Measurements from ENCODE around the gene TLE5.
"Not testable (repeated sequence)": the region's sequence is repeated elsewhere in the genome, so short reads cannot be mapped to it uniquely, and the experiment has no call there.

TLE5 gene

DNA sequence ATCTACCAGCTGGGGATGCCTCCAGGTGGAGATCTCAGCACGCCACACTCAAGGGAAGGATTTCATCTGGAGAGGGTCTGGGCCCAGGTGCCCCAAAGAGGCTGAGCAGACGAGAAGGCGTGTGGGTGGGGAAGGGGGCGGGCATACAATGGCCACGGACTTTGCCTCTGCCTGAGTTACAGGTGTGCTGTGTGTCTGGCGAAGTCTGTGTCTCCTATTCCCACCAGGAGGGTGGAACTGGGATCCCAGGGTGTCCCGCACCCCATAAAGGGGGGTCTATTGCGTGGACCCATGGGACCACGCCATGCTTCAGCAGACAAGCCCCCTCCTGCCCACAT, 36.8 kb downstream of the TLE5 start:
- DNase-seq (ENCODE audit: low spot score), result no peak

DNA sequence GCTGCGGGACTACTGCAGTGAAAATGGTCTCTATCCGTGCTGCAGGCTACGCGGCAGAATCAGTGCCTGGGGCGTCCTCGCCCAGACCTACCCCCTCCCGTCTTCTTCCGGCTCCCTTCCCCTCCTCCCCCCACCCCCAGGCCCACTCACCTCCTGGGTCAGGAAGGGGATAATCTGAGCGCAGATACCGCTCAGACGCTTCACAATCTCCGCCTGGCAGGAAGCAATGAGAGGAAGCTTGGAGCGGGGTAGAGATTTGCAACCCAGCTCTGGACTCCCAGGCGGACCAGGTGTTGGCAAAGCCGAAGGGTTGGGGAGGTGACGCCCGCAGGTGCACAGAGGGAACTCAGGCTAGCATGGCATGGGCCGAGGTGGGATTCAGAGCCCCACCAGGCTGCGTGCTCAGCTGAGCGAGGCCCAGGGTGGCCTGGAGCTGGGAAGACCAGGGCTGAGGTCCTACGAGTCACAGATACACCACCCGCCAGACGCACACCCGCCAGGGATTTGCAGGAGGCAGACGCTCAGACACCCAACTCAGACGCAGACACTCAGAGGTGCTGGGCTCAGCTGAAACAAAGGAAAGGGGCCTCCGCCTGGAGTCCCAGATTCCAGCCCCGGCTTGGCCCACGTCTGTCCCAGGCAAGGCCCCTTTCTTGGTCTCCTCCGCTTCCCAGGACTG, 37.3 kb downstream of the TLE5 start:
- DNase-seq (ENCODE audit: low spot score), result no peak

DNA sequence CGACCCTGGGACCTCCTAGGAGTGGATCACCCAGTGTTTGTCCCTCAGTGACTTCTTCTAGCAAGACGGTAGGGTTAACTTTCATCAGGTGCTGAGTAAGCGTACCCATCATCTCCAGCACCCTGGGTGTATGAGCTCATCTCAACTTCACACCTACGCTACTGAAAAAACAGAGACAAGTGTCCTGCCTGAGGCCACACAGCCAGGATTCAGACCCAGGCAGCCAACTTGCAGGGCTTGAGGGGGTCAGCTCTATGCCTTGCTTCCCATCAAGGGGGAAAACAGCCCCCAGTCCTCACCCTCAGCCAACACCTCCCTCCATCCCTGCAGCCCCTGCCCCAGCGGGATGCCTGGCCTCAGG, 37.8 kb downstream of the TLE5 start:
- no peak for DNase-seq (ENCODE audit: low spot score)

DNA sequence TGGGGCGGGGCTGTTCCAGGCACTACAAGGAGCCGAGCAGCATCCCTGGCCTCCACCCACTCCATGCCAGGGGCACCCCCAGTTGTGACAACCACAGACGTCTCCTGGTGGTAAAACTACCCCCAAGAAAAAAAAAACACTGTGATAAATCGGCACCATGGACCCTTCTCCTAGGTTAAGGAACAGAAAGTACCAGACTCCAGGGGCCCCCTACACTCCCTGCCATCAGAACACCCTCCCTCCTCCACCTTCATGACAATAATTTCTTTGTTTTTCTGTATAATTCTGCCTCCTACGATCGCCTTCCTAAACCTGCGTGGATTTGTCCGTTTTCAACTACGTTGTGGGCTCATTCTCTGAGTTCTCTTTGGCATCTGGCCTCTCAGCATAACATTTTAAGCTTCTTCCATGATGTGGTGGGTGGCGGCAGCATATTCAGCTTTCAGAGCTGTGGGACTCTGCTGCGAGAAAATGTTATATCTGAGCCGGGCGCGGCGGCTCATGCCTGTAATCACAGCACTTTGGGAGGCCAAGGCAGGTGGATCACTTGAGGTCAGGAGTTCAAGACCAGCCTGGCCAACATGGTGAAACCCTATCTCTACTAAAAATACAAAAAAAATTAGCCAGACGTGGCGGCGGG, 41.9 kb downstream of the TLE5 start:
- no peak for DNase-seq (ENCODE audit: low spot score)

DNA sequence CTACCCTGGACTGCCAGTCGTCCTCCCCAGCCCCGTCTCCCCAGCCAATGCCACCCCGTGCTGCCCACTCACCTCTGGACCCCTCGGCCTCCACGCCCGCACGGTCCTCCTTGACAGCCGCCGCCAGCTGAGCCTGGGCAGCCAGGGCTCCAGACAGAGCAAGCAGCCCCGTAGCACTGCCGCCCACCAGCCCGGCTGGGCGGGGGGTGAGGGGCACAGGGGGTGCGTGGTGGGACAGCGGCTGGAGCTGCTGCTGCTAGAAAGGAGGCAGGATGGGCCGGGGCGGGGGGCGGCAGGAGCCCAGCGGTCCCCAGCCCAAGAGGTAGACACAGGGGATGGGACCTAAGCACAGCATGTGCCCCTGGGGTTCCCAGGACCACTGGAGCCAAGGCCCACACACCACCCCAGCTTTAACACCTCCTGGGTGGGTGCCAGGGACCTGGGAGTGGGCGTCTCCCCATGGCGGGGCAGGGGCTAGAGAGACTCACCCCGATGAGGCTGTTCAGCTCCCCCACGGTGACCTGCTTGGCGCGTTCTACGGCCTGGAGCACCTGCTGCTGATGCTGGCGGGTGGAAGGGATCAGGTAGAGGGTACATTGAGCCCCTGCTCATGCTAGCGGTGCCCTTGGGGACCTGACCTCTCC, 43.0 kb downstream of the TLE5 start:
- DNase-seq (ENCODE audit: low spot score), result no peak

DNA sequence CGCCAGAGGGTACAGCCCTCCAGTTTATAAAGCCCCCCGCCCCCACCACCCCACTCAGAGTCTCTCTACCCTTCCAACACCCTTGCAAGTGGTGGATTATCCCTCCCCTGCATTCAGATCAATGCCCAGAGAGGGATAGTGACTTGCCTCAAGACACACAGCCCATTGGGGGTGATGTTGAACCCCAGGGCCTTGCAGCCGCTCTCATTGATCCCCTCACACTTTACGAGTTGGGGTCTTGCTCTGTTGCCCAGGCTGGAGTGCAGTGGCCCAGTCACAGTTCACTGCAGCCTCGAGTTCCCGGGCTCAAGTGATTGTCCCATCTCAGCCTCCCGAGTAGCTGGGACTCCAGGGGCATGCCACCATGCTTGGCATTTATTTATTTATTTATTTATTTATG, 44.4 kb downstream of the TLE5 start:
- DNase-seq (ENCODE audit: low spot score), result no peak

DNA sequence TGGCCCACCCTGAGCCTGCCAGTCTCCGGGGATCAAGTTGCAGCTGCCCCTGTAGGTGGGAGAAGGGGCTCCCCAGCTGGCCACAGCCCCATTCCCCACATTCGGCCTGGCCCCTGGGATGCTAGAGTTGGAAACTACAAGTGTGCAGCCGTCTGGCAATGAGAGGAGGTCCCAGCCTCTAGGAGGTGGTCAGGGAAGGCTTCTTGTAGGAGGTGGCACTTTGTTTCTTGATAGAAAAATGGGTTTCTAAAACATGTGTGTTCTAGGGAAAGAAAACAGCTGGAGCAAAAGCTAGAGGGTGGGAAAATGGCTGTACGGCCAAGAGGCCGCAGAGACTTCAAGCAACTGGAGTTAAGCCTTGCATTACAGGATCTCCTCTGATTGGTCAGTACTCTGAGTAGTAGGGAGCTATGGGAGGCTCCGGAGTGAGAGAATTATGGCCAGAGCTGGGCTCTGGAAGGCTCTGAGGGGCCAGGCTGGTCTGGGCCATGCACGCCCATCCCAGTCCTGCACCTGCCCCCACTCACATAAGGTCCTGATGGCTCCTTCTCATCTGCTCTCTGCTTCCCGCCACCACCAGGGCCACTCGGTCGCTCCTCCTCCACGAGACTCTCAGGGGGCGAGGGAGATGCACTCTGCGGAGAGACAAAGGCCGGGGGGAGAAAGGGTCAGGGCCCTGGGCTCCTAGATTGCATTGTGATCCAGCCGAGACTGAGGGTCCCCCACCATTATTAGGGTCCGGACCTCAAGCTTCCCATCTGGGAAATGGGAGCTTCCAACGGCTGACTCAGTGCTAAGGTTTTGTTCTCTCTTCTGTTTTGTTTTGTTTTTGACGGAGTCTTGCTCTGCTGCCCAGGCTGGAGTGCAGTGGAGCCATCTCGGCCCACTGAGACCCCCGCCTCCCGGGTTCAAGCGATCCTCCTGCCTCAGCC, 46.9 kb downstream of the TLE5 start:
- no peak for DNase-seq (ENCODE audit: low spot score)

DNA sequence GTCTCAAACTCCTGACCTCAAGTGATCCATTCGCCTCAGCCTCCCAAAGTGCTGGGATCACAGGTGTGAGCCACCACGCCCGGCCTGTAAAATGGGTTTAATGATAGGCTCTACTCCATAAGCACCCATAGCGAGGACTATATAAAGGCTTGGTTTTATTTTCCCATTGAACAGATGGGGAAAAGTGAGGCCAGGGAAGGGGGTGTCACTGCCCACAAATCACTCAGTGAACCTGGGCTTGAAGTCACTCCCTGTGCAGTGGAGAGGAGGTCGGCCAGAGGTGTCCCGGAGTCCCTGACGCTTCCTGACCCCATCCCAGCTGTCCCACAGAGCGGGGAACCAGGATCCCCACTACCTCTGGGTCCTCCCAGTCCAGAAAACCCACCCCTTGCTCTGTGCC, 48.2 kb downstream of the TLE5 start:
- no peak for DNase-seq (ENCODE audit: low spot score)

DNA sequence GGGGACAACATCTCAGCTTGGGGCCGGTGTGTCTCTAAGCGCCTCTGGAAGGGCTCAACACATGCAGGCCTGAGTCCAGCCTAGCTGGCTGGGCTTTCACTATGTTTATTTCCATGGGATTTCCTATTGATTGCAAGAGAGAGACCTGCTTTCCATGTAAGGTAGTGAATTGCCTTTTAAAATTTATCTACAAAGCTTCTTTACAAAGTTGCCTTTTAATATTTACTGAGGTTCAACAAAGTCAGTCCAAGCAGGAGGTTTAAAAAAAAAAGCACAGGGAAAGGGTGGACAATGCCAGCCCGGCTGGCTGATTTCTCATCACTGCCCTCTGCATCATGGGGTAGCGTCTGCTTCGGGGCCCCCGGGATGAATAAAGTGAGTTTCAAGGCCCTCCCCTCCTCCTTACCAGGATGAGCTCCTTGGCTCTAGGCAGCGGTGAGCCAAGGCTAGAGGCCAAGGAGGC, 49.0 kb downstream of the TLE5 start:
- DNase-seq (ENCODE audit: low spot score), result no peak

DNA sequence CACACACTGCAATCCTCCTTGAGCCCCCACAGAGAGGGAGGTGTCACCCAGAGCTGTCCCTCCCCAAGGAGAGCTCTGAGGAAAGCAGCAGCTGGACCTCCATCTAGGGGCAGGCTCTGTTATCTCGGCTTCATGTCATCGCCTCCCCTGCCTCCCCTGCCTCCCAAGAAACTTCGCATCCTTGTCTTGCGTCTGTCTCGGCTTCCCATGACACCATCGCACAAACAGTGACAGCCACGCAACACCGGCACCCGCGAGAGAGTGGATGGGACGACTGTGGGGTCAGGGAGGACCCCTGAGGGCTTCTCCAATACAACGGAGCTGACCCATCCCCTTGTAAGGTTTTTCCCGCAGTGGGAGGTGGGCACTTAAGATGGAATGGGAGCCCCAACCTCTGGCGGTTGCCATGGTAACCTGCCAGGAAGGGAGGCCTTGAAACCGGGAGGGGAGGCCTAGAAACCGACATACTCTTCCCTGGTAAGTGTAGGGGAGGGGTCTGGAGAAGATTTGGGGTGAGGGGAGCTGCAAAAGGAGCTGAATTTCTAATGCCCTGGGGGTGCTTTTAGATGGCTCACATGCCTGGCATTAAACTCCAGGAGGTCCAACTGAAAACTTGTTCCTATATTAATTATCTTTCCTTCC, 49.6 kb downstream of the TLE5 start:
- DNase-seq (ENCODE audit: low spot score), result no peak

DNA sequence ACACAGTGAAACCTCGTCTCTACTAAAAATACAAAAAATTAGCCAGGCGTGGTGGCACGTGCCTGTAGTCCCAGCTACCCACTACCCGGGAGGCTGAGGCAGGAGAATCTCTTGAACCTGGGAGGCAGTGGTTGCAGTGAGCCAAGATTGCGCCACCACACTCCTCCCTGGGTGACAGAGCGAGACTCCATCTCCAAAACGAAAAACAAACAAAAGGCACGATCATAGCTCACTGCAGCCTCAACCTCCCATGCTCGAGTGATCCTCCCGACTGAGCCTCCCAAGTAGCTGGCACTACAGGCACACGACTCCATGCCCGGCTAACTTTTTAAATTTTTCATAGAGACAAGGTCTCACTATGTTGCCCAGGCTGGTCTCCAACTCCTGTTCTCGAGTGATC, 50.2 kb downstream of the TLE5 start:
- DNase-seq (ENCODE audit: low spot score), result not testable (repeated sequence)

DNA sequence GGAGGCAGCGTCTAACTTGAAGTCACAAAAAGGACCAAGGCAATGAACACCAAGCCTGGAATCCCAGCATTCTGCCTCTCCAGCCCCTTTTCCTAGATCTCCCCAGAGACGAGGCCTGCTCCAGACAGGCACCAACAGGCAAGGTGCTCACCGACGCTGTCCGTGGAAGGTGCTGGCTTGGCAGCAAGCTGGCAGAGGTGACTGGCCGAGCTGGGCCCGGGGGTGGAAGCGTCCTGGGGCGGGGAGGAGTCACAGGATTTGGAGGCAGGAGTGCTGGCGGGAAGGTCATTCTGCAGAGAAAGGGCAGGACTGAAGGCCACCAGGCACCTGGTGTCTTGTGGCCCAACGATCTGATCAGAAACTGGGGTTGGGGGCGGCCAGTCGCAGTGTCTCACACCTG, 51.4 kb downstream of the TLE5 start:
- no peak for DNase-seq (ENCODE audit: low spot score)

DNA sequence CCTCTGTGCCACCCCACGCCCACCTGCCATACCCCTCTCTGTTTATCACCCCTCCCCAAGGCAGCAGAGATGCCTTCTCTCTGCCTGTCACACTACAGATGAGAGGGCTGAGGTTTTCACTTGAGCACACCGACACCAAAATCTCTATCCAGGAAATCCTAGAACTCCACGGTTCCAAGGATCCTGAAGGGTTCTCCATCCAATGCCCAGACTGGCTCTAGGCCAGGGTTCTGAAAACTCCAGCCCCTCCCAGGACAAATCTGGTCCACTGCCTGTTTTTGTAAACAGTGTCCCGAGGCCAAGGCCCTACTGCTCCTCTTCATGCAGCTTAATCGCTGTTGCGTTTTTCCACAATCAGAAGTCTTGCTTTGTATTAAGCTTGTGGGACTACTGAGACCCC, 53.3 kb downstream of the TLE5 start:
- no peak for DNase-seq (ENCODE audit: low spot score)

DNA sequence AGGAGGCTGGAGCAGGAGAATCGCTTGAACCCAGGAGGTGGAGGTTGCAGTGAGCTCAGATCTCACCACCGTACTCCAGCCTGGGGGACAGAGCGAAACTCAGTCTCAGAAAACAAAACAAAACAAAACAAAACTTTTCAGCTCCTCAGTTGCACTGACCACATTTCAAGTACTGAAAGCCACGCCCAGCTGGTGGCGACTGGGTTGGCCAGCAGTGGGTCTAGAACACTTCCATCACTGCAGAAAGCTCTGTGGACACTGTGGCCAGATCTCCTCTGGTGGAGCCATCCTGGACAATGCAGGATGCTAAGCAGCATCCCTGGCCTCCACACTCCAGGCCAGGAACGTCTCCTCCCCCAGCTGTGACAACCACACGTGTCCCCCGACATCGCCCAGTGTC, 54.3 kb downstream of the TLE5 start:
- DNase-seq (ENCODE audit: low spot score), result no peak

DNA sequence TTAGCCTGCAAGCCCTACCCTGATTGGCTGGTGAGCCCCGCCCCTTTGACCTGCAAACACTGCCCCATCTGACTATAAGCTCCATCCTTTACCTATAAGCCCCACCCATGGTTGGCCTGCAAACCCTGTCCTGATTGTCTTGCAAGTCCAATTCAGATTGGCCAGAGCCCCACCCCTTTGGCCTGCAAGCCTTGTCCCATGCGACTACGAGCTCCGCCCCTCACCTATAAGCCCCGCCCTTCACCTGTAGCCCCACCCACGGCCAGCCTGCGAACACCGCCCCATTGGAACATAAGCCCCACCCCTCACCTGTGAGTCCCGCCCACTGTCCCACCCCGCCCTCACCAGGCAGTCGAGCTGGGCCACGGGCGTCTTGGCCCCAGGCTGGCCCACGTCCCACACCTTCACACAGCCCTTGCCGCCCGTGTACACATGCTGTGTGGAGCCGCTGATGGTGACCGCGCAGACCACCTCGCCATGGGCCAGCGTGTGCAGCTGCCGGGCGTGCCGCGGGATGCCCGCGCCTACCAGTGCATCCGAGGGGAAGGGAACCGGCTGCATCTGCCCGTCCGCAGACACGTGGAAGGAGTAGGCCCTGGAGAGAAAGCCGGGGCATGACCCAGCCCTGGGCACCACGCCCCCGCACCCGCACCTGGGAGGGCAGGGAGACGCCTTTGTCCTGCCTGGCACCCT, 56.1 kb downstream of the TLE5 start:
- no peak for DNase-seq (ENCODE audit: low spot score)

DNA sequence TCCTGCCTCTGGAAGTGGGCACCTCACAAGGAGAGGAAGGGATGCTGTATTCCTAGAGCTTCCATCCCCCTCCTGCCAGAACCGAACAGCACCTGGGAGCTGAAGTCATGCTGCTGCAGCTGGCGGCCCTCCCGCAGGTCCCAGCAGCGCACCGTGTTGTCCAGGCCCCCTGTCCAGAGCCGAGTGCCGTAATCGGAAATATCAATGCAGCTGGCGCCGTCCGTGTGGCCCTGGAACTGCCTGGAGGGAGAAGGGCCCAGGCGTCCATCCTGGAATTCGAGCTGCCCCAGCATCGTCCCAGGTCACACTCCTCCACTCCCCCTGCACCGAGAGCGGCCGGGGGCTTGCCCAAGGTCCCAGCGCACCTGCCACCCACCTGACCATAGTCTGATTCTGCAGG, 57.0 kb downstream of the TLE5 start:
- DNase-seq (ENCODE audit: low spot score), result no peak

DNA sequence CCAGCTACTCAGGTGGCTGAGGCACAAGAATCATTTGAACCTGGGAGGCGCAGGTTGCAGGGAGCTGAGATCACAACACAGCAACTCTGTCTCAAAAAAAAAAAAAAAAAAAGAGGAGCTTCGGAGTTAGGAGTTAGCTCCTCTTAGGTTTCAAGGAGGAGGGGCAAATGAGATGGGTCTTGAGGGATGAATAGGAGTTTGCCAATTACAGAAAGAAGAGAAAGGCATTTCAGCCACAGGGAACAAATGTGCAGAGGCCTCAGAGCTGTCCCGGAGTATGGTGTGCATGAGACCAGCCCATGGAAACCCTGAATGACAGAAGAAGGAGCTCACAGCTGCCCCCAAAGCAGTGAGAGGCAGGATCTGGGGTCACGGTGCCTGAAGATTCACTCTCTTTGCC, 57.8 kb downstream of the TLE5 start:
- no peak for DNase-seq (ENCODE audit: low spot score)

DNA sequence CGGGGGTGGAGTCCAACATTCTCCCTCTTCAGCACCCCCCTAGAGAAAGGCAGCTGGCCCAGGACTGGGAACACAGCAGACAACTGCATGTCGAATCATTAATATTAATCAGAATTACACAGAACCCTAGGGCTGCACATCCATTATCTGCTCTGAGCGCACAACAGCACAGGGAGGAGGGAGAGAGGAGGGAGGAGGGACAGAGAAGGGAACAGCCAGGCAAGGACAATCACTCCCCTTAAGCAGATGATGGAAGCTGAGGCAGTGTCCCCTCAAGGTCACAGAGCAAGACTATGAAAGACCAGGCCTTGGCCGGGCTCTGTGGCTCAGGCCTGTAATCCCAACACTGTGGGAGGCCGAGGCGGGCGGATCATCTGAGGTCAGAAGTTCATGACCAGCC, 59.2 kb downstream of the TLE5 start:
- no peak for DNase-seq (ENCODE audit: low spot score)
